Measurements from ENCODE around the gene ABR.

GRCh38 chr17:1211287-1211686 is 31.5 kb upstream of the ABR start:
- TF ChIP-seq, protein P1, sequence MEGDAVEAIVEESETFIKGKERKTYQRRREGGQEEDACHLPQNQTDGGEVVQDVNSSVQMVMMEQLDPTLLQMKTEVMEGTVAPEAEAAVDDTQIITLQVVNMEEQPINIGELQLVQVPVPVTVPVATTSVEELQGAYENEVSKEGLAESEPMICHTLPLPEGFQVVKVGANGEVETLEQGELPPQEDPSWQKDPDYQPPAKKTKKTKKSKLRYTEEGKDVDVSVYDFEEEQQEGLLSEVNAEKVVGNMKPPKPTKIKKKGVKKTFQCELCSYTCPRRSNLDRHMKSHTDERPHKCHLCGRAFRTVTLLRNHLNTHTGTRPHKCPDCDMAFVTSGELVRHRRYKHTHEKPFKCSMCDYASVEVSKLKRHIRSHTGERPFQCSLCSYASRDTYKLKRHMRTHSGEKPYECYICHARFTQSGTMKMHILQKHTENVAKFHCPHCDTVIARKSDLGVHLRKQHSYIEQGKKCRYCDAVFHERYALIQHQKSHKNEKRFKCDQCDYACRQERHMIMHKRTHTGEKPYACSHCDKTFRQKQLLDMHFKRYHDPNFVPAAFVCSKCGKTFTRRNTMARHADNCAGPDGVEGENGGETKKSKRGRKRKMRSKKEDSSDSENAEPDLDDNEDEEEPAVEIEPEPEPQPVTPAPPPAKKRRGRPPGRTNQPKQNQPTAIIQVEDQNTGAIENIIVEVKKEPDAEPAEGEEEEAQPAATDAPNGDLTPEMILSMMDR (IDR thresholded peaks at IDR 0.05; ENCODE audit: low read depth, low read length, missing input control), result no peak
- TF ChIP-seq JUND (IDR thresholded peaks at IDR 0.05), result no peak
- no peak for TF ChIP-seq HNF4G (IDR thresholded peaks at IDR 0.05)
- TF ChIP-seq GABPA (IDR thresholded peaks at IDR 0.05 in 1 of 2, conservative IDR thresholded peaks at IDR 0.05 in 1 of 2), result no peak
- no peak for TF ChIP-seq YY1 (IDR thresholded peaks at IDR 0.05)

Data from liver (tissue), 3 donors.